Measurements from ENCODE around the gene CRAT. TPM values are rescaled to one million over a fixed set of nuclear protein-coding genes. Genes with fewer than 3 reads are reported as not detected.

Gene CRAT
- total RNA-seq, 1 experiment from 2014 or later, result 38.8 TPM

DNA sequence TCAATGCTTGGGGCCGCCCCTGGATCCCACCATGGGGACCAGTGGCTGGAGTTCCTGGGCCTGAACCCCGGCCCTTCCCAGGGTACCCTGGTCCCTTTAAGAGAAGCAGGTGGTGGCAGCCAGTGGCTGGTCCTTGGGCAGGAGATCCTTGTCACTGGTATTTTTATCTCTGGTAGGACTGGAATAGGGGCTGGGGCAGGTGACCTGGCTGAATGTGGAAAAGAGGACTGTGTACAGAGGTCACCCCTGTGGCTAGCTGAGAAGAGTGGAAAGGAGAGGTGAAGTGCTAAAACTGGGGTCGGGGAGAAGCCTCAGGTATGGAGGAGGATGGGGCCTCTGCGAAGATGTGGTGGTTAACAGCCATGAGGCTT is 7.0 kb downstream of the CRAT start:
- DNase-seq (ENCODE audit: low read depth, low spot score) (no peak), ATAC-seq (no peak)
- ChIA-PET CTCF (no interaction called here), POLR2A (no interaction called here)
- H3K4me3 ChIP-seq (ENCODE audit: low read depth in 2 of 2, low read length in 2 of 2), result no peak overlapping the region
- no peaks in the 10 kb centered on the region for H3K36me3 ChIP-seq (ENCODE audit: control insufficient read depth, insufficient read depth, low read length)
- in situ Hi-C loops (cut with HindIII; ENCODE audit: low pct_unique_long_range_greater_than_20kb, low sequenced_read_pairs) (no loop called here), intact Hi-C loops (cut with micrococcal nuclease; ENCODE audit: unreplicated experiment) (no loop called here)
- no peaks in the 10 kb centered on the region for H3K27me3 ChIP-seq (ENCODE audit: control insufficient read depth, insufficient read depth, low read length)
- H3K4me1 ChIP-seq (ENCODE audit: control insufficient read depth, insufficient read depth, low read length), result peaks cover 3% of the 10 kb centered on the region; the same call in 1 of the 2 replicates
- no peaks in the 10 kb centered on the region for H3K9me3 ChIP-seq (ENCODE audit: control insufficient read depth, insufficient read depth, low read depth, low read length)
- no TSS peak for BruUV-seq (replicated peaks)
- H3K27ac ChIP-seq (ENCODE audit: low read length), result no peak overlapping the region
- TF ChIP-seq, protein P1, sequence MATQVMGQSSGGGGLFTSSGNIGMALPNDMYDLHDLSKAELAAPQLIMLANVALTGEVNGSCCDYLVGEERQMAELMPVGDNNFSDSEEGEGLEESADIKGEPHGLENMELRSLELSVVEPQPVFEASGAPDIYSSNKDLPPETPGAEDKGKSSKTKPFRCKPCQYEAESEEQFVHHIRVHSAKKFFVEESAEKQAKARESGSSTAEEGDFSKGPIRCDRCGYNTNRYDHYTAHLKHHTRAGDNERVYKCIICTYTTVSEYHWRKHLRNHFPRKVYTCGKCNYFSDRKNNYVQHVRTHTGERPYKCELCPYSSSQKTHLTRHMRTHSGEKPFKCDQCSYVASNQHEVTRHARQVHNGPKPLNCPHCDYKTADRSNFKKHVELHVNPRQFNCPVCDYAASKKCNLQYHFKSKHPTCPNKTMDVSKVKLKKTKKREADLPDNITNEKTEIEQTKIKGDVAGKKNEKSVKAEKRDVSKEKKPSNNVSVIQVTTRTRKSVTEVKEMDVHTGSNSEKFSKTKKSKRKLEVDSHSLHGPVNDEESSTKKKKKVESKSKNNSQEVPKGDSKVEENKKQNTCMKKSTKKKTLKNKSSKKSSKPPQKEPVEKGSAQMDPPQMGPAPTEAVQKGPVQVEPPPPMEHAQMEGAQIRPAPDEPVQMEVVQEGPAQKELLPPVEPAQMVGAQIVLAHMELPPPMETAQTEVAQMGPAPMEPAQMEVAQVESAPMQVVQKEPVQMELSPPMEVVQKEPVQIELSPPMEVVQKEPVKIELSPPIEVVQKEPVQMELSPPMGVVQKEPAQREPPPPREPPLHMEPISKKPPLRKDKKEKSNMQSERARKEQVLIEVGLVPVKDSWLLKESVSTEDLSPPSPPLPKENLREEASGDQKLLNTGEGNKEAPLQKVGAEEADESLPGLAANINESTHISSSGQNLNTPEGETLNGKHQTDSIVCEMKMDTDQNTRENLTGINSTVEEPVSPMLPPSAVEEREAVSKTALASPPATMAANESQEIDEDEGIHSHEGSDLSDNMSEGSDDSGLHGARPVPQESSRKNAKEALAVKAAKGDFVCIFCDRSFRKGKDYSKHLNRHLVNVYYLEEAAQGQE (IDR thresholded peaks at IDR 0.05; ENCODE audit: insufficient read depth in 1 of 2, low read depth in 2 of 2, low read length in 1 of 2), result no peak
- TF ChIP-seq SIN3A (IDR thresholded peaks at IDR 0.05; ENCODE audit: borderline replicate concordance, insufficient read depth, low read depth, low read length), result no peak
- no peak for TF ChIP-seq TCF7L2 (IDR thresholded peaks at IDR 0.05; ENCODE audit: low read depth, low read length)
- TF ChIP-seq, protein P2, sequence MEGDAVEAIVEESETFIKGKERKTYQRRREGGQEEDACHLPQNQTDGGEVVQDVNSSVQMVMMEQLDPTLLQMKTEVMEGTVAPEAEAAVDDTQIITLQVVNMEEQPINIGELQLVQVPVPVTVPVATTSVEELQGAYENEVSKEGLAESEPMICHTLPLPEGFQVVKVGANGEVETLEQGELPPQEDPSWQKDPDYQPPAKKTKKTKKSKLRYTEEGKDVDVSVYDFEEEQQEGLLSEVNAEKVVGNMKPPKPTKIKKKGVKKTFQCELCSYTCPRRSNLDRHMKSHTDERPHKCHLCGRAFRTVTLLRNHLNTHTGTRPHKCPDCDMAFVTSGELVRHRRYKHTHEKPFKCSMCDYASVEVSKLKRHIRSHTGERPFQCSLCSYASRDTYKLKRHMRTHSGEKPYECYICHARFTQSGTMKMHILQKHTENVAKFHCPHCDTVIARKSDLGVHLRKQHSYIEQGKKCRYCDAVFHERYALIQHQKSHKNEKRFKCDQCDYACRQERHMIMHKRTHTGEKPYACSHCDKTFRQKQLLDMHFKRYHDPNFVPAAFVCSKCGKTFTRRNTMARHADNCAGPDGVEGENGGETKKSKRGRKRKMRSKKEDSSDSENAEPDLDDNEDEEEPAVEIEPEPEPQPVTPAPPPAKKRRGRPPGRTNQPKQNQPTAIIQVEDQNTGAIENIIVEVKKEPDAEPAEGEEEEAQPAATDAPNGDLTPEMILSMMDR (IDR thresholded peaks at IDR 0.05), result no peak
- no peak for TF ChIP-seq POLR2AphosphoS5 (IDR thresholded peaks at IDR 0.05; ENCODE audit: low read depth, low read length)

DNA sequence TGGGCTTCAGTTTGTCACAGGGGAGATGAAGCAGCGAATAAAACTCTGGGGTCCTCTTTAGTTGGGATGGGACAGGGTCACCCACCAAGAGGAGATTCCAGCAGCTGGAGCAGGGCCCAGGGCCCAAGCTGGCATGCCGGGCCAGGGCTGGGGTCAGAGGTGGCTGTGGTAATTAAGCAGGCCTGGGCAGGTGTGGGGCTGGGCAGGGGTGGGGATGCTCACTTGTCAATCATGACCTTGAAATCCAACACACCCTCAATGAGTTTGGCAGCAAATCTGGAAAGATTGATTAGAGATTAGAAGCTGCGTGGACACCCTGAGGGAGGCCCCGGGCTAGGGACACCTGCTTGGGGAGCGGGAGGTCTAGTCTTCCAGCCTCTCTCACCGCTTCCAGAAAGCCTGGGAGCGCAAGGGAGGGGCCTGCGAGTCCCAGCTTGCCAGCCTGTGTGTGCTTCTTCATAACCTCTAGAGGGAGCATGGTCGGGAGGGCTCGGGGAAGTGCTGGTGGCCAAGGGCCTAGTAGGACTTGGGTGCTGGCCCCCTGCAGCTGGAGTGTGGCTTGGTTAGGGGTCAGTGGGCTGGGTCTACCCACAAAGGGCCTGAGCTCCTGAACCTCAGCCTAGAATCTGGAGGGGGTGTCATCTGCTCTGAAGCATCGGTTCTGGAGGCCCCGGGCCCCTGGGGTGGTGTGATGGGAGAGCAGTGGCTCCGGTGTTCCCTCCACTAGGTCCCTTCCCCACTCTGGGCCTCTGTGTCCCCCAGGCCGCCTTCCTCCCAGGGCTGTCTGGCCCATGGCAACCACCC is 7.6 kb downstream of the CRAT start:
- no TSS peak for BruUV-seq (replicated peaks)
- POLR2A ChIA-PET, result no interaction called here

More for the DNA sequence above, 7.6 kb downstream of the CRAT start:
- TF ChIP-seq POLR2AphosphoS5 (IDR thresholded peaks at IDR 0.05; ENCODE audit: low read depth, low read length) (no peak), SIN3A (IDR thresholded peaks at IDR 0.05; ENCODE audit: borderline replicate concordance, insufficient read depth, low read depth, low read length) (no peak)
- TF ChIP-seq, protein P2 (IDR thresholded peaks at IDR 0.05), result peak; percentile 77
- Histone ChIP-seq H3K36me3 (ENCODE audit: control insufficient read depth, insufficient read depth, low read length) (no peaks in the 10 kb centered on the region), H3K4me3 (ENCODE audit: low read depth in 2 of 2, low read length in 2 of 2) (no peak overlapping the region), H3K27me3 (ENCODE audit: control insufficient read depth, insufficient read depth, low read length) (no peaks in the 10 kb centered on the region), H3K4me1 (ENCODE audit: control insufficient read depth, insufficient read depth, low read length) (peaks cover 3% of the 10 kb centered on the region; the same call in 1 of the 2 replicates), H3K9me3 (ENCODE audit: control insufficient read depth, insufficient read depth, low read depth, low read length) (no peaks in the 10 kb centered on the region), H3K27ac (ENCODE audit: low read length) (no peak overlapping the region)
- CTCF ChIA-PET, result no interaction called here
- ATAC-seq (peak; percentile 91), DNase-seq (ENCODE audit: low read depth, low spot score) (no peak)
- intact Hi-C loops (cut with micrococcal nuclease; ENCODE audit: unreplicated experiment), result no loop called here
- in situ Hi-C loops (cut with HindIII; ENCODE audit: low pct_unique_long_range_greater_than_20kb, low sequenced_read_pairs), result no loop called here
